Measurements from ENCODE around the gene MB21D2.
A peak's percentile ranks its signal among the peaks of the same experiment; 100 is the strongest.
"Not testable (repeated sequence)": the region's sequence is repeated elsewhere in the genome, so short reads cannot be mapped to it uniquely, and the experiment has no call there.

The MB21D2 gene

DNA sequence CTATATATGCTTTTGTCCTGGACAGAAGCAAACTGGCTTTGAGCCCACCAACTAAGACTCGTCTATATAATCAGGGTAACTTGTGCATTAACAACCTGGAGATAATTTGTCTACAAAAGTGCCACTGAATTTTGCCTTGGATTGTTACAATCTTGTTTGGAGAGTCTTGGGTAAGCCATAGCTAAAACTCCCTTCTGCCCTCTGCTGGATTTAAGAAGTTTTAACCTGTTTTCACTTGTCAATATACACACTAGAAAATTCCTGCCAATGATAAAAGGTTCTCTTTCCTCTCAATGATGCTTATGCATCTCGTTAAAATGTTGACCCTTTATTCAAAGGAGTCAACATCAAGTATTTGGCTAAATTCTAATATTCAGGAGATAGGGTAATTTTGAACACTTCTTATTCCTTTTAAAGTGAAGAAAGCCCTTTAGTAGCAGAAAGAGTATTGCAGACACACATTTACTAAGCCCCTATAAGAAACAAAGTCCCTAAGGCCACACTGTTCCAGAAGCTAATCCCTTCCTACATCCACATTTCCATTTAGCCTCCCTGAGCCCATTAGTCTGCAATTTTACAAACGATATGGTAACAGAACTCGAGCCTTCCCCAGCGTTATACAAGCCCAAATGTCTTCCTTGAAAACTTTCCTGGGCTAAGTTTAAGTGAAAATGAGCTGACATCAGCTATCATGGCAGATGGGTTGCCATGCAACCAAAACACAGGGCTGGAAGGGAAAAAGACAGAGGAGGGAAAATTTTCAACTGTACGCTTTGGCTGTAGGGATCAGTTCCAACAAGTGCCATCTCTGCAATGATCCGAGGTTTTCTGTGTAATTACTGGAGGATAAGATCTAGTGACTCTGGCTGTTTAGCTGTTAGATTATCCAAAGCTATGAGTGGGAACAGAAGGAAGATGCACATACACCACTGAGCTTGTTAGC is 114.4 kb downstream of the MB21D2 start:
- DNase-seq (ENCODE audit: low spot score): peak; percentile 49

DNA sequence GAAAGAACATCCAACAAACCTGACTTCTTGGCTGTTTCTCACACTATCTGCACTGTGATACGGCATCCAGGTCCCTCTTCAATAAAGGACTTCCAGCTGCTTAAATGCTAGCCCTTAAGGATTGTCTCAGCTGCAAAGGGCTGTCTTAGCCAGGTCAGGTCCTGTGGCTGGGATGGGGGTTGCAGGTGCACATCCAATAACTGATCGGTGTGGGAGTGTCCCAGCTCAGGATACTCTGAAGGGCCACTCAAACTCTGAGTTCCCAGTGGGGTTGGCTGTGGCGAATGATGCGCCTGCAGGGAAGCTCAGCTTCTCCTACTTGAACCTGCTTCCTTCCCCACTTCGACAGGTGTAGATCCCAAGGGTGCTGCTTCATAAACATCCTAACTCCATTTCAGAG is 115.7 kb downstream of the MB21D2 start:
- no peak for DNase-seq (ENCODE audit: low spot score)

DNA sequence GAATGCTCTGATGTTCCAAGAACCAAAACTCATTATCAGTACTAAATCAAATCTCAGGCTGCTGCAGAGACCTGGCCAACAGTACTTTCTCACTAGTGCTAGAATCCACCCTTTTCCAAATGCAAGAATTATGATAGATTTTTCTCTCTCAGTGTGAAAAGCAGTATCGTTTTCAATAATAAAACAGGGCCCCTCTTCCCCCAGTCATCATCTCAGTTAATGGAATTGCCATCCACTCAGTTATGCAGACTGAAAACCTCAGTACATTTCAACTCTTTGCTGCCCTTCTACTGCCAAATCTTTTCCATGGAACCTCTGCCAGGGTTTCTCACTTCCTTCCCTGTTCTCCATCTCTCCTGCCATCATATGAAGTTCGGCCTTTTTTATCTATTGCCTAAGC is 117.9 kb downstream of the MB21D2 start:
- no peak for DNase-seq (ENCODE audit: low spot score)

DNA sequence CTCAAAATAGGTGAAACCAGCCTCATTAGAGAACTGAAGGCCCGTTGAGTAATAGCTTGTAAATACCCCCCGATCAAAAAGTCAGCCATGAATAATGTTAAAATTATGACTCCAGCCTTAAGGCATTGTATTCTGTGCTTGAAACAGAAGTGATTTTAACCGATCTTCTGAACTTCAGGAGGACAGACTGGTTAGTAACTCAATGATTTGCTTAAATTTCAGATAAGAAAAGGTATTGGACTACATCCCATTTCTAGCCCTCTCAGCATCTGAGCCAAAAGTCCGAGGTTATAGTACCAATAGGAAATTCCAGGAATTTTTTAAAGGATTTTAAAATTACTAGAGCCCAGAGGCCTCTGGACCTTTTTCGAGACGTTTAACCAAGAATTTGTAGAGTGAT is 122.6 kb downstream of the MB21D2 start:
- no peak for DNase-seq (ENCODE audit: low spot score)

DNA sequence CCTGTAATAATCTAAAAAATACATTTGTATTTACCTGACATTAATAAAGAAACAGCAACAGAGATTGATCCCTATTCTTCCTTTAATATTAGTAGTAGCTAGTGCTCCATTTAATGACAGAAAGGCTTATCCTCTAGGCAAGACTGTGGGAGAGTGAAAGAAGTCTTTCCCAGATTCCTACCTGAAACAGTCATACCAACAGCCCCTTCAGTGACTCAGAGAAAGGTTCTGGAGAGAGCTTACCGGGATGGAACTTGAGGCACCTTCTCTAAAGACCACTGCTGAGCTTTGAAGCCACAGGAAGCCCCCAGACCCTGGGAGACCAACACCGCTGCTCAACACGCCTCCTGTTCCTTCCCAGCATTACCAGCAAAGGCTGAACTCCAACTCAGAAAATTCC is 123.4 kb downstream of the MB21D2 start:
- no peak for DNase-seq (ENCODE audit: low spot score)

DNA sequence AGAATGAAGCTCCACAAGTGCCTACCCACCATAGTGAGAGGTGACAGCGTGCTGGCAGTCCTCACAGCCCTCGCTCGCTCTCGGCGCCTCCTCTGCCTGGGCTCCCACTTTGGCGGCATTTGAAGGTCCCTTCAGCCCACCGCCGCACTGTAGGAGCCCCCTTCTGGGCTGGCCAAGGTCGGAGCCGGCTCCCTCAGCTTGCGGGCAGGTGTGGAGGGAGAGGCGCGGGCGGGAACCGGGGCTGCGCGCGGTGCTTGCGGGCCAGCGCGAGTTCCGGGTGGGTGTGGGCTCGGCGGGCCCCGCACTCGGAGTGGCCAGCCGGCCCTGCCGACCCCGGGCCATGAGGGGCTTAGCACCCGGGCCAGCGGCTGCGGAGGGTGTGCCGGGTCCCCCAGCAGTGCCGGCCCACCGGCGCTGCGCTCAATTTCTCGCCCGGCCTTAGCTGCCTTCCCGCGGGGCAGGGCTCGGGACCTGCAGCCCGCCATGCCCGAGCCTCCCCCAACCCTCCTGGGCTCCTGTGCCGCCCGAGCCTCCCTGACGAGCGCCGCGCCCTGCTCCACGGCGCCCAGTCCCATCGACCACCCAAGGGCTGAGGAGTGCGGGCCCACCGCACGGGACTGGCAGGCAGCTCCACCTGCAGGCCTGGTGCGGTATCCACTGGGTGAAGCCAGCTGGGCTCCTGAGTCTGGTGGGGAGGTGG is 128.7 kb downstream of the MB21D2 start:
- not testable (repeated sequence) for DNase-seq (ENCODE audit: low spot score)

DNA sequence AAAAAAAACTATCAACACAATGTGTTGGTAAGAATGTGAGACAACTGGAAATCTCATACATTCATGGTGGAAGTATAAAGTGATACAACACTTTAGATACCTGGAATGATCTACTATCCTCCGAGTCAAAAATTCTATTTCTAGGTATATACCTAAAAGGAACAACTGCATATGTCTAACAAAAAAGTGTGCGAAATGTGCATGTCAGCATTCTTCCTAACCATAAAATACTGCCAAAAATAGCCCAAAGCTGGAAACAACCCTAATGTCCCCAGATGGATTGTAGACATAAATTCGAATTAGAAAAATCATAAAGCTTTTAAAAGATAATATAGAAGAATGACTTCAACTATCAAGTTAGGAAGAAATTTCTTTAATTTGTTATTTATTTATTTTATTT is 139.1 kb downstream of the MB21D2 start:
- DNase-seq (ENCODE audit: low spot score): no peak

DNA sequence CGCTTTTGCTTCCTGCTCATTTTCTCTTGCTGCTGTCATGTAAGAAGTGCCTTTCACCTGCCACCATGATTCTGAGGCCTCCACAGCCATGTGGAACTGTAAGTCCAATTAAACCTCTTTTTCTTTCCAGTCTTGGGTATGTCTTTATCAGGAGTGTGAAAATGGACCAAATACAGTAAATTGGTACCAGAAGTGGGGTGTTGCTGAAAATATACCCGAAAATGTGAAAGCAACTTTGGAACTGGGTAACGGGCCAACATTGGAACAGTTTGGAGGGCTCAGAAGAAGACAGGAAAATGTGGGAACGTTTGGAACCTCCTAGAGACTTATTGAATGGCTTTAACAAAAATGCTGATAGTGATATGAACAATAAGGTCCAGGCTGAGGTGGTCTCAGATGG is 143.3 kb downstream of the MB21D2 start:
- DNase-seq (ENCODE audit: low spot score): not testable (repeated sequence)

DNA sequence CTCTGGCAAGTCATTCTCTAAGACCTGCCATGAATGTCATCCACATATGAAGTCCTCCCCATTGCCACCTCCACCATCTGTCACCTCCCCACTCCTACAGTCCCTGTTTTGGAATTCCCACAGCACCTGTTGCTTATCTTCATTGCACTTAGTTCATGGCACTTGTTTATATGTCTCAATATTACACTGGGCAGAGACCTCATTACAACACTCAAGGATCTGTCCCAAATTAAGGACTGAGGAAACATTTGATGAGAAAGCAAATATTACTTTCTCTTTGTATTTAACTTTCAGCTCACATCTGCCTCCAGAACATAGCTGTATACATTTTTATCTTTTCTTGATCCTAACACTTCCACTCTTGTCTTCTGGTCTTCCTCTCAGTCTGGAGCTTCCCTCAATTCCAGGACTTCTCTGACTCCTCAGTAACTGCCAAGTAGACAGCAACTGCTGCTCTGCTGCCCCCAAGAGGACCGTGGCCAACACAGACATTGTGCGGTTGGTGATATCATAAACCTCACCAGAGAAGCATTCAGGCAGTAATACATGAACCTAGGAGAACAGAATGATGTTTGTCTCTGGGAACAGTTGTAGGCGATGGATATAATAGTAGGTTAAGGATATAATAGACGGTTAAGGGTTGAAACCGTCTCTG is 145.3 kb downstream of the MB21D2 start:
- peak; percentile 12 for DNase-seq (ENCODE audit: low spot score)

DNA sequence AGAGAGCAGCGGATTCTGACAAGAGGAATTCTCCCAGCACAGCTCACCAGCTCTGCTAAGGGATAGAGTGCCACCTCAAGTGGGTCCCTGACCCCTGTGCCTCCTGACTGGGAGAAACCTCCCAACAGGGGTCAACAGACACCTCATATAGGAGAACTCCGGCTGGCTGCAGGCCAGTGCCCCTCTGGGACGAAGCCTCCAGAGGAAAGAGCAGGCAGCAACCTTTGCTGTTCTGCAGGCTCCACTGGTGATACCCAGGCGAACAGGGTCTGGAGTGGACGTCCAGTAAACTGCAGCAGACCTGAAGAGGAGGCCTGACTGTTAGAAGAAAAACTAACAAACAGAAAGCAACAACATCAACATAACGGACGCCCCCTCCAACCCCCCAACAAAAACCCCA is 159.0 kb downstream of the MB21D2 start:
- DNase-seq (ENCODE audit: low spot score): no peak

DNA sequence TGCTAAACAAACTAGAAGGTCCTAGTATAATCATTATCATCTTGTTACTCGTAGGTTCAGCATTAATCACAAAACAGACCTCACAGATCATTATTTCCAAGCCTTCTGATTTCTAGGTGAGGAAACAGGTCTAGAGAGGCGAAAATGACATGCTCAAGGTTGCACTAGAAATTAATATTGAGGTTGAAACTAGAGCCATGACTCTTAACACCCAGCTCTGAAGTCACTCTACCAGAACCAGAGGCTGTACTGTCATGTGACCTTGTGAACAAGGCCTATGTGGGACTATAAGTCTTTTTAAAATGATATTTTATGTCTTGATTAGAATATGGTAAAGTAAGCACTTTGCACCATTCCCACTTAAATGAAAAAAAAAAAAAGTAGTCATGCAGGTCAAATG is 166.5 kb downstream of the MB21D2 start:
- no peak for DNase-seq (ENCODE audit: low spot score)

DNA sequence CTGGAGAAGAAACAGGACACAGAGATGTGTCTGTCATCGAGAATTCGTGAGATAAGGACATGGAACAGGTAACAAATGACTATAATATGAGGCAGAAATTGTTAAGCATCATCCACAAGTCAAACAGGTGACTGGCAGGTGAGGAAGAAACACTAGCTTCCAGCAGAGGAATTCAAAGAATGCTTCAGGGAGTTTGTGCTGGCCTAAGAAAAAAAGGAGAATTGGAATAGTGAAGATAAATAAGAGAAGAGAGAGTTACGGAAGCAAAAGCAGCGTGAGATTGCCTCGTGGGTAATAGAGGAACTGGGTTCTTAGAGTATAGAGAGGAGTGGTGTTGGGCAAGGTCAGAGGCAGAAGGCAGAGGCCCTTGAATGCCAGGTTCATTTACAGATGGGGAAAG is 167.5 kb downstream of the MB21D2 start:
- no peak for DNase-seq (ENCODE audit: low spot score)

DNA sequence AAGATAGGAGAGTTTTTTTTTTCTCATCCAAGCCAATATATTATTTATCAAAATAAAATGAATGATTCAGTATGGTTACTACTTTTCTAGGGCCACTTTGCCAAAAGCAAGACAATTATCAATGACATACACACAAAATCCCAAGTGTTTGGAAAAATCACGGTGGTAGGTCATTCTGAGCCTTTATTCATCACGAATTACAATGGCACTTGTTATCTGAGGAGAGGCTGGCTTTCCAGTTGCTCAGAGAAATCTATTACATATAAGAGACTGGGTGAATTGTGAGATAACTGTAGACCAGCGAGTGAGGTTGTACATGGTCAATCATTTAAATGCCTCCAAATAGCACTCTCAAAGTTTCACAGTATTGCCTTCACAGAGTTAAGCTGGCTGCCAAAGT is 169.9 kb downstream of the MB21D2 start:
- no peak for DNase-seq (ENCODE audit: low spot score)

DNA sequence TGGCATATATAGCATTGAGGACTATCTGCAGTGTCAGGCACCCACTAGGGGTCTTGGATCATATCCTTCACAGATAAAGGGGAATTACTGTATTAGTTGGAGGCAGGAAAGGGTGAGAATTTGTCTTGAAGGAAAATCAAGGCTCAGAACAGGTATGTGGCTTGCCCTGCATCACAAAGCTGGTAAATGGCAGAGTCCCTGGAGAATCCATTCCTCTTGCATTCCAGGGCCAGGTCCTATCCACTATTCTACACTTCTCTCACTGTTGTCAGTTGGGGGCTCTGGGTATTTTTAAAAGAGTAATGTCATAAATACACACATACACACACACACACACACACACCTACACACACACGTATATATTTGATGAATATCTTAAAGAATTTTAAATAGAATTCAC is 170.5 kb downstream of the MB21D2 start:
- DNase-seq (ENCODE audit: low spot score): no peak

All from HuH-7.5 (cell line).